Ovary (tissue), 3 donors: ENCODE measurements around the gene LRRIQ1.

Experiments used
- EP300 ChIP-seq: sonication (generic); formaldehyde crosslinking; IDR thresholded peaks from one replicate; pipeline ENCODE4 v1.6.1; 2017; ENCODE audit warnings: antibody characterized with exemption
- POLR2A ChIP-seq: fragments of 450-650 bp; IDR thresholded peaks from one replicate; pipeline ENCODE4 v1.6.1; 2017; ENCODE audit warnings: antibody characterized with exemption, mild to moderate bottlenecking, moderate library complexity
- TF ChIP-seq, protein P1 (sequence below), 3 donors: fragments of 450-650 bp in 2 of 3; fragments of 200-600 bp in 1 of 3; IDR thresholded peaks; one replicate each; pipeline versions ENCODE4 v1.5.1 to v1.8.0; 2016 to 2022; ENCODE audit warnings: antibody characterized with exemption in 3 of 3, mild to moderate bottlenecking in 1 of 3
- donor health status: DM: no; HTN: no; CAD: no.

DNA sequence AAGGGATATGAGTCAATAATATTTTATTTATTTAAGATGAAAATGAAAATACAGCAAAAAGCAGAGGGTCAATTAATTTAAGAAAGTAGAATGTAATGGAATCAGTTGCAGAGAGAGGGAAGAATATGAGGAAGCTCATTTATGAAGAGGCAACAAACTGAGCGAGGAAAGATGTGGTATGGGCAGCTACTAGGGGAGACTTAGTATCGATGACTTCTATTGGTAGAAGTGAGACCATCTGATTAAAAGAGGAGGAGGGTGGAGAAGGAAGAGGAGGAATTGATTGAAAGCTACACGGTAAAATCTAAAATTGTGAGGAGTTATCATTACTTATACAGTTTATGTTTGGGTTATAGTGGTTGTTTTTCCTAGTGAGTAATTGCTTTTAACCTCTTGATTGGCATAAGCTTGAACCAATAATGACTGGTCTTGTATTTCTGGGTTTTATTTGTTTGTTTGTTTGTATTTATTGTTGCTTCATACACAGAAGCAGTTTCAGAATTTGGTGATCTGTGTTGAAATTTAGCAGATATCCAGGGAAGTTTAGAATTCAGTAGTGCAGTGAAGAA lies 121.0 kb downstream of the LRRIQ1 start:
- TF ChIP-seq, protein P1, sequence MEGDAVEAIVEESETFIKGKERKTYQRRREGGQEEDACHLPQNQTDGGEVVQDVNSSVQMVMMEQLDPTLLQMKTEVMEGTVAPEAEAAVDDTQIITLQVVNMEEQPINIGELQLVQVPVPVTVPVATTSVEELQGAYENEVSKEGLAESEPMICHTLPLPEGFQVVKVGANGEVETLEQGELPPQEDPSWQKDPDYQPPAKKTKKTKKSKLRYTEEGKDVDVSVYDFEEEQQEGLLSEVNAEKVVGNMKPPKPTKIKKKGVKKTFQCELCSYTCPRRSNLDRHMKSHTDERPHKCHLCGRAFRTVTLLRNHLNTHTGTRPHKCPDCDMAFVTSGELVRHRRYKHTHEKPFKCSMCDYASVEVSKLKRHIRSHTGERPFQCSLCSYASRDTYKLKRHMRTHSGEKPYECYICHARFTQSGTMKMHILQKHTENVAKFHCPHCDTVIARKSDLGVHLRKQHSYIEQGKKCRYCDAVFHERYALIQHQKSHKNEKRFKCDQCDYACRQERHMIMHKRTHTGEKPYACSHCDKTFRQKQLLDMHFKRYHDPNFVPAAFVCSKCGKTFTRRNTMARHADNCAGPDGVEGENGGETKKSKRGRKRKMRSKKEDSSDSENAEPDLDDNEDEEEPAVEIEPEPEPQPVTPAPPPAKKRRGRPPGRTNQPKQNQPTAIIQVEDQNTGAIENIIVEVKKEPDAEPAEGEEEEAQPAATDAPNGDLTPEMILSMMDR (IDR thresholded peaks at IDR 0.05) = no peak
- TF ChIP-seq EP300 (no peak), POLR2A (no peak)
